Esophagus muscularis mucosa (tissue), 3 donors: ENCODE measurements around the gene RNF149.

Experiments
- CTCF ChIP-seq, 3 experiments: fragments of 200-600 bp in 2 of 3; fragments of 450-650 bp in 1 of 3; sonication (generic) in 2 of 3; IDR thresholded peaks; one replicate each; pipeline ENCODE4 v1.5.1; 2017 to 2019; ENCODE audit warnings: antibody characterized with exemption in 3 of 3, mild to moderate bottlenecking in 2 of 3, moderate library complexity in 1 of 3
- POLR2A ChIP-seq: fragments of 450-650 bp; IDR thresholded peaks from one replicate; pipeline ENCODE4 v1.6.1; 2017; ENCODE audit warnings: antibody characterized with exemption, moderate library complexity, mild to moderate bottlenecking, low read depth
- POLR2AphosphoS5 ChIP-seq, 2 donors: sonication (generic); formaldehyde crosslinking; IDR thresholded peaks; one replicate each; pipeline ENCODE4 v1.6.1; 2017; ENCODE audit warnings: antibody characterized with exemption in 2 of 2

- TF ChIP-seq CTCF (IDR thresholded peaks at IDR 0.05) (no peak), POLR2AphosphoS5 (IDR thresholded peaks at IDR 0.05) (no peak), POLR2A (no peak)
Observed at GRCh38 chr2:101234169-101234938, 74.1 kb downstream of the RNF149 start.
